HG03280 (cell line): ENCODE measurements around the gene NEFH.
"Not testable (repeated sequence)": the region's sequence is repeated elsewhere in the genome, so short reads cannot be mapped to it uniquely, and the experiment has no call there.

Source experiments
- ATAC-seq: cut with Tn5 transposase; IDR thresholded peaks from one replicate; pipeline ENCODE4 v1.9.1; 2021; ENCODE audit warnings: mild to moderate bottlenecking, moderate library complexity; ENCODE audit not compliant: unreplicated experiment

NEFH gene

DNA sequence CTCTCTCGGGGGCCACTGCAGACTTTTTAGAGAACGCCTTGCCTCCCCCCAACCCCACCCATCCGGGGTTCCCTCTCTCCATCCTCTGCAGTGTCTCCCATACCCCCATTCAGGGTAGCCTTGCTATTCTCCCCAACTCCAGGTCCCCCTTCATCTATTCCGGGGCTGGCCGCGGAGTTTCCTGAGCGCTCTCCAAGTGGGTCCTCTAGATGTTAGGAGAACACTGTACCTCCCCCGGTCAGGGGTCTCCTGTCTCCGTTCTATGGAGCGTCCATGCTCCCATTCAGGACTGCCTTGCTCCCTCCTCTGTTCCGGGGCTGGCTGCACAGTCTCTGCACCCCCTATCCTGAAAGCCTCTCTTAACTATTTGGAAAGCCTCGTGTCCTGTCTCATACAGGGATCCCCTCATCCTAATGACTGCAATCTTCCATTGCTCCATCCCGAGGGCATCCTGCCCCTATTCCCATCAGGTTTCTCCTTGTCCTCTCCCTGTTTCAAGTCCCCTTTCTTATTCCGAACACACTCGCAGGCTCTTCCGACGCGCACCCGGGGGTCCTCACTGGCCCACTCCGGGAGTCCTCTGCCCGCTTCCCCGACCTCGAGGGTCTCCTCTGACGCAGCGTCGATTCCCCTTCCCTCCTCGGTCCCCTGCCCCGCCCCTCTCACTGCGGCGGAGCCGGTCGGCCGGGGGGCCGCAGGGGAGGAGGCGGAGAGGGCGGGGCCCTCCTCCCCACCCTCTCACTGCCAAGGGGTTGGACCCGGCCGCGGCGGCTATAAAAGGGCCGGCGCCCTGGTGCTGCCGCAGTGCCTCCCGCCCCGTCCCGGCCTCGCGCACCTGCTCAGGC is at the start of gene NEFH:
TSS of gene NEFH (plus strand) at position 802 of the 845 bp plus-strand sequence. CDS start 45 bp downstream, outside the sequence.
- ATAC-seq = no peak

GRCh38 chr22:29431986-29432385 is 48.0 kb upstream of the NEFH start:
- ATAC-seq = no peak

DNA sequence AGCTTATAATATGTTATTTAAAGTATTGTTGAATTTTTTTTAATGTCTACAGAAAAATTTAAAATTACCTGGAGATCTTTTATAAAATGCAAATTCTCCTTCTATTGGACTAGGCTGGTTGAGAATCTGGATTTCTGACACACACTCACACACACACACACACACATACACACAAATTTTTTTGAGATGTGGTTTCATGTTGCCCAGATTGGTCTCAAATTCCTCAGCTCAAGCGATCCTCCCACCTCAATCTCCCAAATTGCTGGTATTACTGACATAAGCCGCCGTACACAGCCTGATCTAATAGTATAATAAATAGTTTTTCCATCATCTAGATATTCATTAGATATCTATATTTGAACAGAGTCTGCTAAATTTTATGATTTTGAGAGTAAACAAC is 46.2 kb upstream of the NEFH start:
- ATAC-seq = no peak

DNA sequence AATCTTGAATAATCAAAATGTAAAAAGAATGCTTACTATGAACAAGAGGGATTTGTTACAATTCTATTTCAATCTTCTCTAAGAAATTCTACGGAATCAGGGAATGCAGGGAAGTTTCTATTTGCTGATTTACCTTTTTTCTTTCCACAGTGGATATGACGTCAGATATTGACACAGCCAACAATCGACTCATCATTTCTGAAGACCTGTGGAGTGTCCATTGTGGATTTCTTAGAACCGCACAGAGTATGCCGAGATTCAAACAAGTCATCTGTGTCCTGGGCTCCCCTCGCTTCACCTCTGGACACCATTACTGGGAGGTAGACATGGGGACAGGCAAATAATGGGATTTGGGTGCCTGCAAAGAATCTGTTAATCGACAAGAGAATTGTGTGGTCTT is 45.7 kb upstream of the NEFH start:
- no peak for ATAC-seq

- ATAC-seq = no peak
Measured at GRCh38 chr22:29435236-29436136, 44.5 kb upstream of the NEFH start.

GRCh38 chr22:29438283-29438682 is 41.7 kb upstream of the NEFH start, which contains the start of gene RFPL1:
Gene RFPL1 (plus strand): TSS chr22:29438583.
- ATAC-seq = not testable (repeated sequence)

- ATAC-seq = no peak
Measured at GRCh38 chr22:29442976-29443375, 37.0 kb upstream of the NEFH start.

- no peak for ATAC-seq
Measured at GRCh38 chr22:29443452-29443851, 36.6 kb upstream of the NEFH start.

- no peak for ATAC-seq
Measured at GRCh38 chr22:29443861-29444792, 35.9 kb upstream of the NEFH start.

- ATAC-seq = no peak
Measured at GRCh38 chr22:29445508-29445907, 34.5 kb upstream of the NEFH start.

DNA sequence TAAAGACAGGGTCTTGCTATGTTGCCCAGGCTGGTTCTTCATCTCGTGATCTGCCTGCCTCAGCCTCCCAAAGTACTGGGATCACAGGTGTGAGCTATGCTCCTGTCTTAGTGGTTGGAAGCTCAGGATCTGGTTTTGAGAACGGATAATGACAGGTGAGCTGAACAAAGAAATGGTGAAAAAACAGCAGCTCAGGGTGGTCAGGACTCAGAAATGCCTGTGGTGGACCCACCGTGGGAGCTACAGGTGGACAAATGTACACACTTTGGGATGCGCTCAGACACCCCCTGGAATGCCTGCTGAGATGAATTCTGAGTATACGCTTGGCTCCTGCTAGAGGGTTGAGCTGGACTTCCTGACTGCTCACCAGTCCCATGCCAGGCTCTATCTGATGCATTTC is 32.1 kb upstream of the NEFH start:
- ATAC-seq = no peak

DNA sequence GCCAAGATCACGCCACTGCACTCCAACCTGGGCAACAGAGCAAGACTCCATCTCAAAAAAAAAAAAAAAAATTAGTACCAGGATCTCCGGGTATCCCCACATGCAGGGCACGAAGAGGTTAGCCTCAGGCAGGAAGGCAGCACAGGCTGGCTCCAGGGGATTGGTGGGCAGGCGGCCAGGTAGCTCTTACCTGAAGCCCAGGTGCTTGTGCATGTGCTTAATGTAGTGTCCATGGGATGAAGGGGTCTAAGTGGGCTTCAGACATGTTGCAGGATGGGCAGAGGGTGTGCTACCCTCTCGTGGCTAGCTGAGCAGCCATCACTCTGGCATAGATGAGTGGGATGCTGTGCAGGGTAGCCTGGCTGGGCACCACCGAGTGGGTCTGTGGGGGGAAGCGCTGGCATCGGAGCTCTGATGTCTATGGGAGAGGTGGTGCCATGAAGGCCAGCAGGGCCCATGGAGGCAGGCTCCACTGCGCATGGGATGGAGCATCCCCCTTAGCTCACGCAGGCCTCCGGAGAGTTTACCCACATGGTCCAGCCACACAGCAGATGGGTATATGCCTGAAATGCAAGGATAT is 30.6 kb upstream of the NEFH start:
- no peak for ATAC-seq

DNA sequence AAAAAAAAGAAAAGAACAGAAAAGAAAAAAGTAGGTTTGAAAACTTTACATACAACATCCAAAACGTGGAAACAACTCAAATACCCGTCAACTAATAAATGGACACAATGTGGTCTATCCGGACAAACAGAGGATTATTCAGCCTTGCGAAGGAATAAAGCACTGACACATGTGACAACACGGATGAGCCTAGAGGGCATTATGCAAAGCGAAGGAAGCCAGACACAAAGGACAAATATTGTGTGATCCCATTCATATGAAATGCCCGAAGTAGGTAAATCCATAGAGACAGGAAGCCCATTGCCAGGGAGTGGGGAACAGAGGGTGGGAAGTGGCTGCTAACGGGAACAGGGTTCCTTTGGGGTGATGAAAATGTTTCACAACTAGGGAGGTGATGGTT is 29.8 kb upstream of the NEFH start:
- ATAC-seq = no peak

DNA sequence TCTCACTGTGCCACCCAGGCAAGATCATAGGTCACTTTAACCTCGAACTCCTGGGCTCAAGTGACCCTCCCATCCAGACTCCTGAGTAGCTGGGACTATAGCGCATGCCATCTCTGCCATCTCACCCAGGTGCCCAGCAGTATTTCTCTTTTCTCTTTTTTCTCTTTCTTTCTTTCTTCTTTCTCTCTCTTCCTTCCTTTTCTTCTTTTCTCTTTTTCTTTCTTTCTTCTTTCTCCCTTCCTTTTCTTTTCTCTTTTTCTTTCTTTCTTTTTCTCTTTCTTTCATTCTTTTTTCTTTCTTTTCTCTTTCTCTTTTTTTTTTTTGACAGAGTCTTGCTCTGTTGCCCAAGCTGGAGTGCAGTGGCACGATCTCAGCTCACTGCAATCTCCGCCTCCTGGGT is 28.2 kb upstream of the NEFH start:
- no peak for ATAC-seq

DNA sequence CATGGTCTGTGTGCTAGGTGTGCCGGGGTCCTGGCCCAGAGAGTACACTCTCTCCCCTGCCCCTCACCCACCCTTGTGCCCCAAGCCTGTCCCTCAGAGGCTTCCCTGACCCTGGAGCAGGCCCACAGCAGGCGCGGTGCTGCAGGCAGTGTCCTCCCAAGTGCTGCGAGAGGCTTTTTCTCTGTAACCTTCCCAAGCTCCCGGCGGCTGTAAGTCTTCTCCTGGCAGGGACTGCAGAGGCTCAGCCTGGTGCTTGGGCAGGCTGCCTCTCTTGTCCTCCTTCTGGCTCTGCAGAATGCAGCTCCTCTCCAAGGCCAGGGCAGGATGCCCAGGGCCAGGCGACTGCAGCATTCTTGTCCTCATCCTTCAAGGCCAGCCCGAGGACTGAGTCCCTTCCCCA is 25.7 kb upstream of the NEFH start:
- no peak for ATAC-seq

GRCh38 chr22:29456211-29456671 is 23.8 kb upstream of the NEFH start:
- no peak for ATAC-seq

- ATAC-seq = no peak
Measured at GRCh38 chr22:29457730-29458129, 22.3 kb upstream of the NEFH start.

DNA sequence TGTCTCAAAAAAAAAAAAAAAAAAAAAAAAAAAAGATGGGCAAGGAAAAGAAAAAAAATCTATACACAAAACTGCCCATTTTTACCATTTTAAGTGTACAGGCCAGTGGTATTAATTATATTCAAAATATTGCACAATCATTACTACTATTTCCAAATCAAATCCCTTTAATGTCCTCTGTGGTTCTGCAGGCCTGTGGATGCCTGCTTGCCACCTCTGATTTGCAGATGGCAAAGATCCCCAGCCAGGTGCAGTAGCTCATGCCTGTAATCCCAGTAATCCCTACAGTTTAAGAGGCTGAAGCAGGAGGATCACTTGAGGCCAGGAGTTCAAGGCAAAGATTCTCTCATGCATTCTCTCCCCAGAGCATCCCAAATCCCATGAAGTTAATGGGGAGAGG is 21.5 kb upstream of the NEFH start:
- ATAC-seq = no peak

GRCh38 chr22:29459773-29460172 is 20.2 kb upstream of the NEFH start:
- no peak for ATAC-seq

DNA sequence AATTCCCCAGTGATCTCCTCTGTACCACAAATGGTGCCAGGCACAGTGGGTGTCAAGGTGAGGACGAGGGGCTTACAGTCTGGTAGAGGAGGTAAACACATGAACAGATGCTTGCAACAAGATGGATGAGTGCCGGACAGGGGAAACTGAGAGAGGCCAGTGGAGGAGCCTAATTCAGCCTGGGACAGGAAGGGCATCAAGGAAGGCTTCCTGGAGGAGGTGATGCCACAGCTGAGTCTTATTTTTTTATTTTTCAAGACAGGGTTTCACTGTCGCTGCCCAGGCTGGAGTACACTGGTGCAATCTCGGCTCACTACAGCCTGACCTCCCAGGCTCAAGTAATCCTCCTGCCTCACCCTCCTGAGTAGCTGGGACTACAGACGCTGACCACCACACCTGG is 18.8 kb upstream of the NEFH start:
- no peak for ATAC-seq
